Suprapubic skin (tissue), 4 donors: ENCODE results near the gene RFX2.

Source experiments
- CTCF ChIP-seq, 2 donors: fragments of 200-600 bp in 1 of 2; fragments of 450-650 bp in 1 of 2; sonication (generic) in 1 of 2; IDR thresholded peaks; one replicate each; pipeline ENCODE4 v1.5.1; 2016 to 2019; ENCODE audit warnings: antibody characterized with exemption in 2 of 2, mild to moderate bottlenecking in 1 of 2, moderate library complexity in 1 of 2
- POLR2A ChIP-seq, 2 donors: fragments of 450-650 bp; IDR thresholded peaks; one replicate each; pipeline ENCODE4 v1.6.1; 2017; ENCODE audit warnings: antibody characterized with exemption in 2 of 2, mild to moderate bottlenecking in 2 of 2, moderate library complexity in 2 of 2
- POLR2AphosphoS5 ChIP-seq, 3 donors: sonication (generic); formaldehyde crosslinking; IDR thresholded peaks; one replicate each; pipeline ENCODE4 v1.6.1; 2017; ENCODE audit warnings: antibody characterized with exemption in 3 of 3

DNA sequence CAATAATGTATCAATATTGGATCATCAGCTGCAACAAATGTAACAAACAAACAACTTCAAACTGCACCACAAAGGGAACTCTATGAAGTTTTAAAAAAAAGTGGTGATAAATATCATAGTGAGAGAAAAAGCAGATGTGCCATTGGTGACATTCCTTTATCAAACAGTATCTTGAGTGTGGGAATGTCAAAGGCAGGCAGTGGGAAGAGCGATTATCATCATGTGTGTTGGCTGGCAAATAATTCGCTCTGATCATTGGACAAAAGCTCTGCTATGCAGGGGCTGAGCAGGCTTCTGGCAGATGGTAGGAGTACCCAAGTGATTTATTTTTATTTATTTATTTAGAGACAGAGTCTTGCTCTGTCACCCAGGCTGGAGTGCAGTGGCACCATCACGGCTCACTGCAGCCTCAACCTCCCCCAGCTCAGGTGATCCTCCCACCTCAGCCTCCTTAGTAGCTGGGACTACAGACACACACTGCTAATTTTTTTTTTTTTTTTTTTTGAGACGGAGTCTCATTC, 76.5 kb downstream of the RFX2 start:
- no peak for TF ChIP-seq POLR2AphosphoS5 (IDR thresholded peaks at IDR 0.05)
- TF ChIP-seq CTCF (IDR thresholded peaks at IDR 0.05), result no peak
- TF ChIP-seq POLR2A (IDR thresholded peaks at IDR 0.05), result no peak
